ENCODE results near the gene GTF2IRD2. TPM values are rescaled to one million over a fixed set of nuclear protein-coding genes. Genes with fewer than 3 reads are reported as not detected.
"Not testable (repeated sequence)": the region's sequence is repeated elsewhere in the genome, so short reads cannot be mapped to it uniquely, and the experiment has no call there.

GTF2IRD2 gene
- total and polyA plus RNA-seq, 2 donors (not counting 1 experiment from before 2014, with no cell fraction given), result 23.2 to 57.4 TPM

DNA sequence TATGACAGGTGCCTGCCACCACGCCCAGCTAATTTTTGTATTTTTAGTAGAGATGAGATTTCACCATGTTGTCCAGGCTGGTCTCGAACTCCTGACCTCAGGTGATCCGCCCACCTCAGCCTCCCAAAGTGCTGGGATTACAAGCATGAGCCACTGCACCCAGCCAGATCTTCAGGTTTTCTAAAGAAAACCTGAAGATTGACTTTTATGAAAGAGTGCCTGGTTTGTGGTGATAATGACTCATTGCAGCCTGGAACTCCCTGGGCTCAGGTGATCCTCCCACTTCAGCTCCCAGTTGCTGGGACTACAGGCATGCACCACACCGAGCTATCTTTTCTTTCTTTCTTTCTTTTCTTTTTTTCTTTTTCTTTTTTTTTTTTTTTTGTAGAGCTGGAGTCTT is 52.8 kb downstream of the GTF2IRD2 start:
- H3K9me3 Mint-ChIP-seq (ENCODE audit: insufficient read depth); ATAC-seq (ENCODE audit: low read depth); H3K4me3 ChIP-seq (ENCODE audit: control extremely low read depth in 1 of 5, extremely low read depth in 1 of 5, insufficient read depth in 1 of 5, low read depth in 2 of 5, low read length in 4 of 5); H3K27me3 ChIP-seq (replicated peaks in 1 of 4; ENCODE audit: control extremely low read depth in 1 of 4, control insufficient read depth in 3 of 4, insufficient read depth in 4 of 4, low read length in 3 of 4); CTCF ChIA-PET; H3K9me3 ChIP-seq (ENCODE audit: control extremely low read depth in 1 of 3, control insufficient read depth in 2 of 3, insufficient read depth in 1 of 3, low read length in 2 of 3); H3K27ac Mint-ChIP-seq; DNase-seq; H3K36me3 ChIP-seq (replicated peaks in 1 of 2; ENCODE audit: control extremely low read depth in 1 of 2, control insufficient read depth in 1 of 2, extremely low read depth in 1 of 2, insufficient read depth in 2 of 2, low read length in 1 of 2); H3K79me2 ChIP-seq (ENCODE audit: control insufficient read depth, insufficient read depth, low read length); H3K4me1 Mint-ChIP-seq; H3K4me3 Mint-ChIP-seq; H3K4me2 ChIP-seq (replicated peaks; ENCODE audit: low read depth, low read length, poor library complexity, severe bottlenecking); intact Hi-C loops (cut with micrococcal nuclease); H3K27me3 Mint-ChIP-seq; H2AFZ ChIP-seq (ENCODE audit: insufficient read depth, low read depth, low read length, poor library complexity, severe bottlenecking); H3K4me1 ChIP-seq (ENCODE audit: control insufficient read depth in 2 of 2, insufficient read depth in 2 of 2, low read length in 2 of 2); H3K27ac ChIP-seq (ENCODE audit: low read length in 2 of 2); H4K20me1 ChIP-seq (ENCODE audit: control insufficient read depth, insufficient read depth, low read length, poor library complexity, severe bottlenecking); POLR2A ChIA-PET; H3K9ac ChIP-seq (ENCODE audit: low read length): not testable (repeated sequence)
- WGBS (ENCODE audit: insufficient coverage), result no CpG with 5 or more reads among the region's 4 CpGs

DNA sequence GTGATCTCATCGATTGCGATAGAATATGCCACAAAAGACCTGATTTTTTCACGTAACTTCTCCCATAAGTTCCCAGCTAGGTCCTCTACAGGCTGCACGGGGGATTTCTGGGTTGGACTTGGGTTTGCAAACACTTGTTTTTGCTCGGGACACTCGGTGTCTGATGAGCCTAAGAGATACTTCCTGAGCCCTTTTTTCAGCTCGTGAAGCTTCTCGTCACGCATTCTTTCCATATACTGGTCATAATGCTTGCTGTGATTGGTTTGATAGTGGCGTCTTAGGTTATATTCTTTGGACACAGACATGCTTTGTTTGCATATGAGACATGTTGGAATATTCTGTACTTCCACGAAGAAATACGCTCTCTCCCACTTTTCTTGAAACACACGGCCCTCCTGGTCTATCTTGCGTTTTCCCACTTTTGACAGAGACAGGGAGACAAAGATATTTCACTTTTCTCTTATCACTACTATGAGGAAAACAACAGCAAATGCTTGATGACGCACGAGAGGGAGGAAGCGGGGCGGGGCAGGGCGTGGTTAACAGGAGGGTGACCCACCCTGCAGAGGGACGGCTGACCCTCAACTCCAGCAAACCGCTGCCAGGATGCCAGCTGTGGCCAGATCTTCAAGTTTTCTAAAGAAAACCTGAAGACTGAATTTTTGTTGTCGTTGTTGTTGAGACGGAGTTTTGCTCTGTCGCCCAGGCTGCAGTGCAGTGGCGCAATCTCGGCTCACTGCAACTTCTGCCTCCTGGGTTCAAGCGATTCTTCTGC is 53.4 kb downstream of the GTF2IRD2 start:
- H3K4me1 ChIP-seq (ENCODE audit: control insufficient read depth in 2 of 2, insufficient read depth in 2 of 2, low read length in 2 of 2); H3K9me3 Mint-ChIP-seq (ENCODE audit: insufficient read depth); H3K9ac ChIP-seq (ENCODE audit: low read length); H3K27me3 Mint-ChIP-seq; POLR2A ChIA-PET; CTCF ChIA-PET; H3K79me2 ChIP-seq (ENCODE audit: control insufficient read depth, insufficient read depth, low read length); H3K36me3 ChIP-seq (replicated peaks in 1 of 2; ENCODE audit: control extremely low read depth in 1 of 2, control insufficient read depth in 1 of 2, extremely low read depth in 1 of 2, insufficient read depth in 2 of 2, low read length in 1 of 2); H3K4me2 ChIP-seq (replicated peaks; ENCODE audit: low read depth, low read length, poor library complexity, severe bottlenecking); H2AFZ ChIP-seq (ENCODE audit: insufficient read depth, low read depth, low read length, poor library complexity, severe bottlenecking); H3K4me3 ChIP-seq (ENCODE audit: control extremely low read depth in 1 of 5, extremely low read depth in 1 of 5, insufficient read depth in 1 of 5, low read depth in 2 of 5, low read length in 4 of 5); H3K9me3 ChIP-seq (ENCODE audit: control extremely low read depth in 1 of 3, control insufficient read depth in 2 of 3, insufficient read depth in 1 of 3, low read length in 2 of 3); ATAC-seq (ENCODE audit: low read depth); H3K27me3 ChIP-seq (replicated peaks in 1 of 4; ENCODE audit: control extremely low read depth in 1 of 4, control insufficient read depth in 3 of 4, insufficient read depth in 4 of 4, low read length in 3 of 4); H3K27ac Mint-ChIP-seq; H3K4me1 Mint-ChIP-seq; H3K27ac ChIP-seq (ENCODE audit: low read length in 2 of 2); H3K4me3 Mint-ChIP-seq; DNase-seq; H4K20me1 ChIP-seq (ENCODE audit: control insufficient read depth, insufficient read depth, low read length, poor library complexity, severe bottlenecking); intact Hi-C loops (cut with micrococcal nuclease): not testable (repeated sequence)
- WGBS (ENCODE audit: insufficient coverage), result no CpG with 5 or more reads among the region's 27 CpGs

DNA sequence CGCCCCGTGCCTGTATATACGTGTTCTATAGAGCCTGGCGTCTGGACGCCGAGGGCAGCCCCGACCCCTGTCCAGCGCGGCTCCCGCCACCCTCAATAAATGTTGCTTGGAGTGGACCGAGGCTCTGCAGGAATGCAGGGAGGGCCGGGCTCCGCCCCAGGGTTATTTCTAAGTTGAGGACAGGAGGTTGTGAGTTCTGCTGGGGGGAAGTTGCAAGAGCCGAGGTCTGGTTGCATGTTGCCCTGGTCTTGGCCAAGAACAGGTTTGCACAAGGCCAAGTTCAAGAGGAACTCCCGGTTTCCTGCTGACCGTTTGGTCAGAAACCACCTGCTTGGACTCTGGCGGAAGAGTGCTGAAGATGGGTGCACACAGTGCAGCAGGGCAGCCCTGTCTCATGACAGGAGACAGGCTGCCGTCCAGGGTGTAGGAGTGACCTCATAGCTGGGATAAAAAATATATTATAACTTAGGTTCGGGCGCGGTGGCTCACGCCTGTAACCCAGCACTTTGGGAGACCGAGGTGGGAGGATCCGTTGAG is 62.1 kb downstream of the GTF2IRD2 start:
- CTCF ChIA-PET, result not testable (repeated sequence)

More for the DNA sequence above, 62.1 kb downstream of the GTF2IRD2 start:
- H3K9ac ChIP-seq (ENCODE audit: low read length); H3K4me1 ChIP-seq (ENCODE audit: control insufficient read depth in 2 of 2, insufficient read depth in 2 of 2, low read length in 2 of 2); H3K4me3 ChIP-seq (ENCODE audit: control extremely low read depth in 1 of 5, extremely low read depth in 1 of 5, insufficient read depth in 1 of 5, low read depth in 2 of 5, low read length in 4 of 5); H3K27me3 ChIP-seq (replicated peaks in 1 of 4; ENCODE audit: control extremely low read depth in 1 of 4, control insufficient read depth in 3 of 4, insufficient read depth in 4 of 4, low read length in 3 of 4); H3K79me2 ChIP-seq (ENCODE audit: control insufficient read depth, insufficient read depth, low read length); H2AFZ ChIP-seq (ENCODE audit: insufficient read depth, low read depth, low read length, poor library complexity, severe bottlenecking); H3K9me3 ChIP-seq (ENCODE audit: control extremely low read depth in 1 of 3, control insufficient read depth in 2 of 3, insufficient read depth in 1 of 3, low read length in 2 of 3); H3K4me2 ChIP-seq (replicated peaks; ENCODE audit: low read depth, low read length, poor library complexity, severe bottlenecking); POLR2A ChIA-PET; H3K27ac Mint-ChIP-seq; H3K9me3 Mint-ChIP-seq (ENCODE audit: insufficient read depth); H3K4me1 Mint-ChIP-seq; H3K36me3 ChIP-seq (replicated peaks in 1 of 2; ENCODE audit: control extremely low read depth in 1 of 2, control insufficient read depth in 1 of 2, extremely low read depth in 1 of 2, insufficient read depth in 2 of 2, low read length in 1 of 2); intact Hi-C loops (cut with micrococcal nuclease); ATAC-seq (ENCODE audit: low read depth); DNase-seq; H3K27me3 Mint-ChIP-seq; H3K27ac ChIP-seq (ENCODE audit: low read length in 2 of 2); H4K20me1 ChIP-seq (ENCODE audit: control insufficient read depth, insufficient read depth, low read length, poor library complexity, severe bottlenecking); H3K4me3 Mint-ChIP-seq: not testable (repeated sequence)
- WGBS (ENCODE audit: insufficient coverage), result no CpG with 5 or more reads among the region's 24 CpGs

All from B cell (primary cell).